Limb (tissue), 2 donors: ENCODE results near the gene PRICKLE2.

ENCODE experiments used
- DNase-seq, 2 donors: peaks; one replicate each; pipeline ENCODE4 v3.0.0-alpha.2; 2016; ENCODE audit errors: extremely low spot score in 2 of 2

PRICKLE2 gene

GRCh38 chr3:64133987-64134386 is 91.3 kb downstream of the PRICKLE2 start:
- no peak for DNase-seq

- DNase-seq: no peak
These were observed 92.0 kb downstream of the PRICKLE2 start for GRCh38 chr3:64133272-64133671.

GRCh38 chr3:64131725-64132469 is 93.4 kb downstream of the PRICKLE2 start:
- no peak for DNase-seq

GRCh38 chr3:64130436-64130835 is 94.8 kb downstream of the PRICKLE2 start:
- DNase-seq: no peak

- DNase-seq: no peak
These were observed 95.7 kb downstream of the PRICKLE2 start for GRCh38 chr3:64129581-64129980.

- no peak for DNase-seq
These were observed 96.2 kb downstream of the PRICKLE2 start for GRCh38 chr3:64129106-64129505.

GRCh38 chr3:64125561-64125960 is 99.7 kb downstream of the PRICKLE2 start:
- no peak for DNase-seq

GRCh38 chr3:64123931-64124330 is 101.3 kb downstream of the PRICKLE2 start:
- no peak for DNase-seq

GRCh38 chr3:64122476-64122875 is 102.8 kb downstream of the PRICKLE2 start:
- DNase-seq: no peak

- DNase-seq: no peak
These were observed 103.4 kb downstream of the PRICKLE2 start for GRCh38 chr3:64121750-64122311.

- DNase-seq: no peak
These were observed 104.4 kb downstream of the PRICKLE2 start for GRCh38 chr3:64120876-64121275.

GRCh38 chr3:64117483-64117882 is 107.8 kb downstream of the PRICKLE2 start:
- DNase-seq: no peak

GRCh38 chr3:64114651-64115050 is 110.6 kb downstream of the PRICKLE2 start:
- no peak for DNase-seq

- no peak for DNase-seq
These were observed 113.4 kb downstream of the PRICKLE2 start for GRCh38 chr3:64111872-64112271.

- no peak for DNase-seq
These were observed 114.2 kb downstream of the PRICKLE2 start for GRCh38 chr3:64111083-64111482.

- no peak for DNase-seq
These were observed 115.2 kb downstream of the PRICKLE2 start for GRCh38 chr3:64110071-64110470.

- DNase-seq: peak; percentile 57 to 78
These were observed 115.8 kb downstream of the PRICKLE2 start for GRCh38 chr3:64109438-64109837.

GRCh38 chr3:64108784-64109317 is 116.4 kb downstream of the PRICKLE2 start:
- no peak for DNase-seq

- DNase-seq: no peak
These were observed 117.0 kb downstream of the PRICKLE2 start for GRCh38 chr3:64108231-64108630.

GRCh38 chr3:64107190-64107589 is 118.1 kb downstream of the PRICKLE2 start:
- DNase-seq: no peak

- DNase-seq: no peak
These were observed 119.5 kb downstream of the PRICKLE2 start for GRCh38 chr3:64105816-64106215.

- no peak for DNase-seq
These were observed 120.6 kb downstream of the PRICKLE2 start for GRCh38 chr3:64104691-64105111.

GRCh38 chr3:64104006-64104405 is 121.3 kb downstream of the PRICKLE2 start:
- no peak for DNase-seq
